ENCODE results near the gene LILRB2.
"Not testable (repeated sequence)": the region's sequence is repeated elsewhere in the genome, so short reads cannot be mapped to it uniquely, and the experiment has no call there.

- TF ChIP-seq CTCF (conservative IDR thresholded peaks at IDR 0.05; ENCODE audit: low read depth, low read length); EZH2 (IDR thresholded peaks at IDR 0.05; ENCODE audit: borderline replicate concordance, low read depth, low read length, poor library complexity, severe bottlenecking): not testable (repeated sequence)
Observed at GRCh38 chr19:54322934-54323333, 42.0 kb upstream of the LILRB2 start.
